ENCODE data around the gene FAM228B. TPM values are rescaled to one million over a fixed set of nuclear protein-coding genes. Genes with fewer than 3 reads are reported as not detected.

The FAM228B gene
- total RNA-seq, 1 donor from 2014 or later: 5.3 TPM

GRCh38 chr2:24200799-24201198, 77.5 kb downstream of the FAM228B start:
- DNase-seq (ENCODE audit: extremely low read depth, low read depth, low spot score): no peak

GRCh38 chr2:24203029-24203786, 79.9 kb downstream of the FAM228B start:
- no peak for DNase-seq (ENCODE audit: extremely low read depth, low read depth, low spot score)

DNA sequence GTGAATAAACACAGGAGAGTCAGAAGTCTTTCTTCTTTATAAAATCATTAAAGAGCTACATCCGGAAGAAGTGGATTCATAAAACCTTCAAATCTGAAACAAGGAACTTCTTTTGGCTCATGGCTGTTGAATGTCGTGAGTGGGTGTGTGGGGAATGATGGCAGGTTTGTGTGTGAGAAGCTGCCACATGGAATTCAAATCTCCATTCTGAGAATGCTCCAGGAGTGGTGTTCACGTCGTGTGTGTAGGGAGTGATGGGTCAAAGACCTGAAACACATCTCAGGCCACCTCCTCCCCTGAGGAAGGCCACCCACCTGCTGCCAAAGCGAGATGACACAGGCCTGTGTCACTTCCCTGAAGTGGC, 80.5 kb downstream of the FAM228B start:
- DNase-seq (ENCODE audit: extremely low read depth, low read depth, low spot score): no peak

DNA sequence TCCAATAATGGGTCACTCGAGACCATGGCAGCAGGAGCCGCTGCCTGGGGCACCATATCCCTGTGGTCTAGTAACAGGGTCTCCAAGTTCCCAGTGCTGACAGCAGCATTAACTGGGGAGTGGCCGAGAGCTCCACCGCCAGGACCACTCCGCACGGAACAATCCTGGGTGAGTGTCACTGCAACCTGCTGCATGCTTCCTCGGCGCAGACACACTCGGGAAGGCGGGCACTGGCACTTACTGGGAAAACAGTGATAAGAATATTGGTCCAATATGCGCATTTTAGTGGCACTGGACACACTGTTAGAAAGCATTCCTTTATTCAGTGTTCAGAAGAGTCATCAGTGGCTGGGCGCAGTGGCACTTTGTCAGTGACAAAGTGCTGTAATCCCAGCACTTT, 81.2 kb downstream of the FAM228B start:
- no peak for DNase-seq (ENCODE audit: extremely low read depth, low read depth, low spot score)

GRCh38 chr2:24205131-24205530, 81.9 kb downstream of the FAM228B start:
- no peak for DNase-seq (ENCODE audit: extremely low read depth, low read depth, low spot score)

- DNase-seq (ENCODE audit: extremely low read depth, low read depth, low spot score): no peak
Observed at GRCh38 chr2:24206242-24206641, 83.0 kb downstream of the FAM228B start.

DNA sequence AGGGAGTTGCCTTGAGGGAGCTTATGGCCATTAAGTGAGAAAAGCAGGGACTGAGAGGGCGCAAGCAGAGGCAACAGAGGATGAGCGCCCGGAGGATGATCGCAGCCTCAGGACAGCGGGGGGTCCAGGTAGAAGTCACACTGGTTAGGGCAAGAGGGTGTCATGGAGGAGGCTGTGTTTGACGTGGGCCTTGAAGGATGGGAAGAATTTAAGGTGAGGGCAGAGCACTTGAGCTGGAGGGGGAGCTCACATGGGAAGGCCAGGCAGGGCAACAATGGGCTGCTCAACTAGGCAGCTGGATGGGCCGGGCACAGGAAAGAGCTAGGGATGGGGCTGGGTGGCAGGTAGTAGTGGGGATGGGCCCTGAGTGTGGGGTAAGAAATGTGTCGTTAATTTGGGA, 83.4 kb downstream of the FAM228B start:
- DNase-seq (ENCODE audit: extremely low read depth, low read depth, low spot score): no peak

GRCh38 chr2:24207359-24207758, 84.1 kb downstream of the FAM228B start:
- no peak for DNase-seq (ENCODE audit: extremely low read depth, low read depth, low spot score)

DNA sequence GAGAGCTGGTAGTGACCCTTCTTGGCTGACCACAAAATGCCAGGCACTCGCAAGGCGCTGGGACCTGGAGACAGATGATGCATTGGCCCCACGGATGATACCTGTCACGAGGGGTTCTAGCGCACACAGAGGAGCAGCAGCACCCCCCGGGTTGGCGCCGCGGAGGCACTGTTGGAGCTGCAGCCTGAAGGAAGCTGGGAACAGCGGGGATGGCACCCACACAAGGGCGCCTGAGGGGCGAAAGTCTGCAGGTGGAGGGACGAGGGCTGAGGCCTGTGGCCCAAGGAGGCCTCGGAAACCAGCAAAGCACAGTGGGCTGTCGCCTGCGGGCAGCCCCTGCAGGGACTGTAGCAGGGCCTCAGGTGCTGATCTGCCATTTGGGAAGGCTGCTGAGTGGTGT, 85.2 kb downstream of the FAM228B start:
- DNase-seq (ENCODE audit: extremely low read depth, low read depth, low spot score): no peak

GRCh38 chr2:24209389-24210105, 86.3 kb downstream of the FAM228B start:
- no peak for DNase-seq (ENCODE audit: extremely low read depth, low read depth, low spot score)

DNA sequence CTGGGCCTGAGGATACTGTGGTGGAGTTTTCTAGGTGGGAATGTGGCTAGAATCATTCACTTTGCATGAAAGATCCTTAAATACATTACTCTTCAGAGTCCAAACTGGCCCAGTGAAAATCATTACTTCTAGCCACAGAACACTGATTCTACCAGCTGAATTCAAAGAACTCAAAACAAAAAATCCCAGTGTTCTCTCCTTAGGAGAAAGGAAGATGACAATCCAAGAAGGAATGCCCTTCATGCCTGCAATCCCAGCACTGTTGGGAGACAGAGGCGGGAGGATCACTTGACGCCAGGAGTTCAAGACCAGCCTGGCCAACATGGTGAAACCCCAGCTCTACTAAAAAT, 86.8 kb downstream of the FAM228B start:
- no peak for DNase-seq (ENCODE audit: extremely low read depth, low read depth, low spot score)

DNA sequence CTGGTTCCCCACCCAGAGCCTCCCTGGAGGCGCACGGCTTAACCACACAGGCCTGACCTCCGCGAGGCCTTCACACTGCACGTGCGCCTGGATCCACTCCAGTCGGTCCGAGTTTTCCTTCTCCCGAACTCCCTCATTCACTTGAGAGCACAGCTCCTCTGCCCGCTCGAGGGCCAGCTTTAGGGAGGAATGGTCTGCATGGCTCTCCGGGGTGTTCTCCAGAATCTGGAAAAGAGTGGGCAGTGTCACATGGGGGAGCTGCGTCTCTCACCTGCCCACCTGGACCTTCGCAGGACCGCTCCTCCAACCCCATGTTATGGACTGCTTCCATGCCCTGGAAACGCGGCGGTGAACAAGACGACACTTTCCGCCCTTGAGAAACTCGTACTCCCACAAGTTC, 87.5 kb downstream of the FAM228B start:
- no peak for DNase-seq (ENCODE audit: extremely low read depth, low read depth, low spot score)

GRCh38 chr2:24211408-24211807, 88.1 kb downstream of the FAM228B start:
- no peak for DNase-seq (ENCODE audit: extremely low read depth, low read depth, low spot score)

- no peak for DNase-seq (ENCODE audit: extremely low read depth, low read depth, low spot score)
Observed at GRCh38 chr2:24214880-24215279, 91.6 kb downstream of the FAM228B start.

Other genes with a start within 250 kb of the FAM228B start
- gene ATAD2B, start 196.3 kb upstream of the FAM228B start, total RNA-seq: 6.5 and 12.7 TPM in 2 replicates
- gene UBXN2A, start 183.0 kb upstream of the FAM228B start, total RNA-seq: 10.4 and 12.0 TPM in 2 replicates
- 0.53 TPM in 1 of 2 replicates, not detected in the other for gene MFSD2B, start 113.4 kb upstream of the FAM228B start, total RNA-seq
- 9.1 and 10.4 TPM in 2 replicates for gene WDCP, start 76.1 kb upstream of the FAM228B start, total RNA-seq
- gene FKBP1B, start 73.7 kb upstream of the FAM228B start, total RNA-seq: 14.9 and 18.1 TPM in 2 replicates
- gene SF3B6, start 47.1 kb upstream of the FAM228B start, total RNA-seq: 163 and 169 TPM in 2 replicates
- gene TP53I3, start 38.6 kb upstream of the FAM228B start, total RNA-seq: 80.3 and 133 TPM in 2 replicates
- 2.7 TPM in 1 of 2 replicates, not detected in the other for gene PFN4, start 135 bp upstream of the FAM228B start, total RNA-seq
- not detected in 2 replicates for gene FAM228A, start 51.6 kb downstream of the FAM228B start, total RNA-seq
- gene ITSN2, start 237.1 kb downstream of the FAM228B start, total RNA-seq: 36.7 and 38.1 TPM in 2 replicates